GM10266 (cell line): Measurements from ENCODE around the gene ESRRB.

ENCODE experiments used
- DNase-seq: peaks from one replicate; pipeline ENCODE4 v3.0.0; 2012; ENCODE audit errors: extremely low spot score
- CTCF ChIP-seq: IDR thresholded peaks from 2 replicates; pipeline ENCODE4 v1.5.1; 2012; ENCODE audit warnings: mild to moderate bottlenecking, low read depth; ENCODE audit not compliant: control insufficient read depth, insufficient read depth; ENCODE audit errors: missing control alignments

Gene ESRRB

GRCh38 chr14:76346391-76347160, 29.4 kb upstream of the ESRRB start:
- no peak for TF ChIP-seq CTCF
- no peak for DNase-seq

- TF ChIP-seq CTCF: no peak
- DNase-seq: no peak
Observed at GRCh38 chr14:76348898-76349297, 27.0 kb upstream of the ESRRB start.

DNA sequence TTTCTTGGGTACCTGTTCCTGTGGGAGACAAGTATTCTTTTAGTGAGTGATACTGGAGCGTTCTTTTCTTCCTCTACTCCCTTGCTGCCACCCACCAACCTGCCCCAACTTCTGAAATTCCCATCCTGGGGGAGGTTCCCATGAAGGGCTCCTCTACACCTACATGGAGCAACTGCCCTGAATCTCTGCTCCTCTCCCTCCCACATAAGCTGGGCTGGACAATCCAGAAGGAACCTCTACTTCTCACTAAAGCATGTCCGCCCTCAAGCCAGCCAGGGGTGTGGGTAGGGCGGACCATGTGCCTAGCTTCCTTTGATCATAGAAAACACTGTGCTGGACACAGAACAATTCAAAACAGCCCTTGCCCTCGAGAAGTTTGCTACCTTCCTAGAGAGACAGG, 25.9 kb upstream of the ESRRB start:
- TF ChIP-seq CTCF: no peak

GRCh38 chr14:76350671-76351070, 25.3 kb upstream of the ESRRB start:
- TF ChIP-seq CTCF: no peak
- no peak for DNase-seq

More for the DNA sequence above, 25.9 kb upstream of the ESRRB start:
- DNase-seq: no peak

- no peak for DNase-seq
- TF ChIP-seq CTCF: no peak
Observed at GRCh38 chr14:76351941-76352340, 24.0 kb upstream of the ESRRB start.

DNA sequence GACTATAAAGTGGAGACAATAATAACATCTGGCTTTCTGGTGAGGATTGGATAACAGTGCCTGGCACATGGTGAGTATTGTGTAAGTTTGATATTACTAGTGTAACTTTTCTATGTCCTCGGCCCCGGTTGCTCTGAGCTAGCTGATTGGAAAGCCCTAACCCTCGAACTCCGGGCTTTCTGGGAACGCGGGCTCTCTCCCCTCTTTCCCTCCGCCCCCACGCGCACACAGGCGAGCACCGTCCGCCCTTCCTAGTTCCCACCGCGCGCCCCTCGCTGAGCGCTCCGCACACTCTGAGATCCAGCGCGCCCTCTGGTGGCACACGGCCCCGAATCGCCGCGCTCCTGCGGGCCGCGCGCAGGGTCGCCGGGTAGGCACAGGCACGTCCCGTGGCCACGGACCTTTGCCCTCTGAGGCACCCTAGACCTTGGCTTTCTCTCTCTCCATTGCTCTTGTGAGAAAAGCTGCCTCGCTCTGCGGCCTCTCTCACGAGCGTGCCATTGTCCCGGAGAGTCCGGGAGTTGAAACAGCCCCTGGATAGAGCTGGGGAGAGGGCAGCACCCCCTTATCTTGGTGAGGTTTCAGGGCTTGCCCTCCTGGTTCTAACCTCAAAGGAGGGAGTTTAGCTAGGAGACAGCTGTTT, 23.2 kb upstream of the ESRRB start:
- DNase-seq: peak; percentile 80

More for the DNA sequence above, 23.2 kb upstream of the ESRRB start:
- peak; percentile 97 for TF ChIP-seq CTCF
